ENCODE results near the gene CHST13. TPM values are rescaled to one million over a fixed set of nuclear protein-coding genes. Genes with fewer than 3 reads are reported as not detected.

The CHST13 gene
- total RNA-seq, 1 experiment from 2014 or later = 0.91 TPM

- Histone ChIP-seq H2AFZ (ENCODE audit: low read depth, low read length, poor library complexity, severe bottlenecking) (no peak overlapping the region), H3K4me2 (ENCODE audit: low read length) (no peak overlapping the region), H4K20me1 (ENCODE audit: insufficient read depth) (no peaks in the 10 kb centered on the region), H3K27me3 (ENCODE audit: insufficient read depth, low read length) (no peaks in the 10 kb centered on the region), H3K9me3 (ENCODE audit: control insufficient read depth in 1 of 2, insufficient read depth in 1 of 2, low read depth in 1 of 2, low read length in 2 of 2) (no peaks in the 10 kb centered on the region), H3K36me3 (ENCODE audit: control insufficient read depth in 1 of 2, insufficient read depth in 2 of 2, low read length in 2 of 2) (no peaks in the 10 kb centered on the region), H3K79me2 (ENCODE audit: insufficient read depth, low read length) (no peaks in the 10 kb centered on the region), H3K9me2 (ENCODE audit: insufficient read depth) (no peaks in the 10 kb centered on the region), H3K4me1 (ENCODE audit: control insufficient read depth in 1 of 2, insufficient read depth in 2 of 2, low read length in 2 of 2) (peaks cover 4 to 13% of the 10 kb centered on the region in 2 experiments; a peak in 2 of 4 replicates), H3K4me3 (replicated peaks in 1 of 2; ENCODE audit: low read depth in 1 of 2, low read length in 2 of 2) (no peak overlapping the region), H3K27ac (ENCODE audit: low read depth, low read length) (no peak overlapping the region), H3K9ac (ENCODE audit: low read length) (no peak overlapping the region)
- ChIA-PET CTCF (no interaction called here), RAD21 (ENCODE audit: low non-redundant PET in 1 of 2, low total read pairs in 2 of 2, uncharacterized antibody in 2 of 2, unreplicated experiment in 2 of 2) (no interaction called here), POLR2A (no interaction called here)
- BruUV-seq (replicated peaks) = no TSS peak
- TF ChIP-seq EZH2 (IDR thresholded peaks at IDR 0.05) = no peak
- no peak for TF ChIP-seq CTCF (IDR thresholded peaks at IDR 0.05 in 2 of 3, conservative IDR thresholded peaks at IDR 0.05 in 1 of 3; ENCODE audit: borderline replicate concordance in 1 of 3, insufficient read depth in 1 of 3, low read depth in 2 of 3, low read length in 2 of 3)
- TF ChIP-seq EZH2phosphoT487 (IDR thresholded peaks at IDR 0.05; ENCODE audit: borderline replicate concordance) = no peak
- TF ChIP-seq ZFX (IDR thresholded peaks at IDR 0.05) = no peak
- TF ChIP-seq ZNF274 (IDR thresholded peaks at IDR 0.05; ENCODE audit: low read depth, low read length) = no peak
- TF ChIP-seq EGR1 (IDR thresholded peaks at IDR 0.05; ENCODE audit: low read depth) = no peak
- TF ChIP-seq SIN3A (IDR thresholded peaks at IDR 0.05; ENCODE audit: low read depth) = no peak
- TF ChIP-seq RAD21 (IDR thresholded peaks at IDR 0.05; ENCODE audit: low read depth) = no peak
- no peak for TF ChIP-seq CBX3 (IDR thresholded peaks at IDR 0.05; ENCODE audit: low read depth)
- TF ChIP-seq, protein P1, sequence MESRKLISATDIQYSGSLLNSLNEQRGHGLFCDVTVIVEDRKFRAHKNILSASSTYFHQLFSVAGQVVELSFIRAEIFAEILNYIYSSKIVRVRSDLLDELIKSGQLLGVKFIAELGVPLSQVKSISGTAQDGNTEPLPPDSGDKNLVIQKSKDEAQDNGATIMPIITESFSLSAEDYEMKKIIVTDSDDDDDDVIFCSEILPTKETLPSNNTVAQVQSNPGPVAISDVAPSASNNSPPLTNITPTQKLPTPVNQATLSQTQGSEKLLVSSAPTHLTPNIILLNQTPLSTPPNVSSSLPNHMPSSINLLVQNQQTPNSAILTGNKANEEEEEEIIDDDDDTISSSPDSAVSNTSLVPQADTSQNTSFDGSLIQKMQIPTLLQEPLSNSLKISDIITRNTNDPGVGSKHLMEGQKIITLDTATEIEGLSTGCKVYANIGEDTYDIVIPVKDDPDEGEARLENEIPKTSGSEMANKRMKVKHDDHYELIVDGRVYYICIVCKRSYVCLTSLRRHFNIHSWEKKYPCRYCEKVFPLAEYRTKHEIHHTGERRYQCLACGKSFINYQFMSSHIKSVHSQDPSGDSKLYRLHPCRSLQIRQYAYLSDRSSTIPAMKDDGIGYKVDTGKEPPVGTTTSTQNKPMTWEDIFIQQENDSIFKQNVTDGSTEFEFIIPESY (IDR thresholded peaks at IDR 0.05; ENCODE audit: extremely low read depth, insufficient replicate concordance, low read length) = no peak
- TF ChIP-seq, protein P2, sequence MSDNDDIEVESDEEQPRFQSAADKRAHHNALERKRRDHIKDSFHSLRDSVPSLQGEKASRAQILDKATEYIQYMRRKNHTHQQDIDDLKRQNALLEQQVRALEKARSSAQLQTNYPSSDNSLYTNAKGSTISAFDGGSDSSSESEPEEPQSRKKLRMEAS (IDR thresholded peaks at IDR 0.05) = no peak
- no peak for TF ChIP-seq ELF1 (IDR thresholded peaks at IDR 0.05; ENCODE audit: borderline replicate concordance, low read depth)
- ATAC-seq = no peak
- intact Hi-C loops (cut with micrococcal nuclease) = loop anchor here (5.0 to 10.0 kb wide), 2 partner anchors 143 to 389 kb away; no protein-coding TSS in a partner anchor
- DNase-seq (ENCODE audit: low read depth, low spot score) = no peak
Measured at GRCh38 chr3:126521122-126521891, 2.6 kb upstream of the CHST13 start.

Measured in HCT116 (cell line).